T-helper 17 cell (primary cell): ENCODE data around the gene EMD. TPM values are rescaled to one million over a fixed set of nuclear protein-coding genes. Genes with fewer than 3 reads are reported as not detected.
"Not testable (repeated sequence)": the region's sequence is repeated elsewhere in the genome, so short reads cannot be mapped to it uniquely, and the experiment has no call there.

Source experiments
- ATAC-seq: fragments of 150-1000 bp; cut with Tn5 transposase; 2 replicates; pipeline ENCODE4 v1.10.0; 2021; ENCODE audit warnings: mild to moderate bottlenecking, moderate library complexity
- DNase-seq, 3 donors: peaks; one replicate each; pipeline versions ENCODE4 v3.0.0 to v3.0.0-alpha.2; 2020 to 2021
- H3K9me3 ChIP-seq: one replicate; pipeline ENCODE4 v1.7.0; 2013; ENCODE audit warnings: low read length, mild to moderate bottlenecking; ENCODE audit not compliant: control insufficient read depth, poor library complexity, severe bottlenecking
- H3K27ac Mint-ChIP-seq: one replicate; pipeline ENCODE4 v1.8.0; 2022; ENCODE audit warnings: mild to moderate bottlenecking, moderate library complexity, mixed read lengths
- H3K27me3 Mint-ChIP-seq: one replicate; pipeline ENCODE4 v1.8.0; 2022; ENCODE audit warnings: mixed read lengths
- H3K36me3 Mint-ChIP-seq: one replicate; pipeline ENCODE4 v1.8.0; 2022; ENCODE audit warnings: low read depth, mixed read lengths
- H3K4me1 Mint-ChIP-seq: one replicate; pipeline ENCODE4 v1.8.0; 2022; ENCODE audit warnings: mild to moderate bottlenecking, mixed read lengths
- H3K4me3 Mint-ChIP-seq: one replicate; pipeline ENCODE4 v1.8.0; 2022; ENCODE audit warnings: mild to moderate bottlenecking, moderate library complexity, mixed read lengths
- total RNA-seq, 4 donors: library from RNA in 2 of 4; stranded (reverse) in 2 of 4; gene quantifications; one replicate each; pipeline ENCODE4 v1.2.3 and lab custom pipeline; 2022 to 2026

EMD gene
- total RNA-seq, 2 donors from 2014 or later, result 121 to 132 TPM

DNA sequence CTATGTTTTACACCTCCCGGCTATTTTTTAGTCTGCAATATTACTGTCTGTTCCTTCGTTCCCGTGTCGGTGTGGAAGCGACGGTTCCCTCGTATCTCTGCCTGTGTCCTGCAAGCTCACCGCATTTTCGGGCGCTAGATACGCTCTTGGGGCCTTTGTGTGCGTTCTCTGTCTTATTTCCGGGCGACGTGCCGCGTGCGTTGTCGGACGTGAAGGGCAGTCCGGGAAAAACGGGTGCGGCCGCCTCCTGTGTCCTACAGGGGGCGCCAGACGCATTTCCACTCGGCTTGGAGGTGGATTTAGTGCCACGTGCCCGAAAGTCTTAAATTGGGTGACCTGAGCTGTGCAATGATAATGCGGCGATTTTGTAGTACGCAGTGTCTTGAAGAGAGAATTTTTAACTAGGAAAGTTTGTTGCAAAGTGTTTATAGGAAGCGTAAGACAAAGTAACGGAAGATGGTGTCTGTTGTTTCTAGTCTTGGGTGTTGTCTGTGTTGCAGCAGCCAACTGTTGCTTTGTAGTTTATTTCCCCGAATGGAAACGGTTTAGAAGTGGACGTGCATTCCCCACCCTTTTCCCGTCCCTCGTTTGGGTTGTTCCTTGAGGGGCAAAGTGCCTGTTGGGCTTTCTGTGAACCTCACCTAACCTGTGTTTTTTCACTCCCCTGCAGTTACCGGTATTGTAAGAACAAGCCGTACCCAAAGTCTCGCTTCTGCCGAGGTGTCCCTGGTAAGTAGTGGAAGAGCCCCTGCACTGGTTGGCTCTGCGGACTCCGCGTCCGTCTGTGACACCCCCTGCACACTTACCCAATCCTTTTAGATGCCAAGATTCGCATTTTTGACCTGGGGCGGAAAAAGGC is 19.8 kb downstream of the EMD start:
- H3K27me3 Mint-ChIP-seq, result no peaks in the 10 kb centered on the region
- peak overlapping the region; percentile 100 for H3K27ac Mint-ChIP-seq
- peak overlapping the region; percentile 99 for H3K4me3 Mint-ChIP-seq
- no peaks in the 10 kb centered on the region for H3K9me3 ChIP-seq
- ATAC-seq (peak; percentile 59), DNase-seq (peak; percentile 54 to 69 (median 66))
- peaks cover 17% of the 10 kb centered on the region for H3K4me1 Mint-ChIP-seq
- H3K36me3 Mint-ChIP-seq, result peaks cover 7% of the 10 kb centered on the region

DNA sequence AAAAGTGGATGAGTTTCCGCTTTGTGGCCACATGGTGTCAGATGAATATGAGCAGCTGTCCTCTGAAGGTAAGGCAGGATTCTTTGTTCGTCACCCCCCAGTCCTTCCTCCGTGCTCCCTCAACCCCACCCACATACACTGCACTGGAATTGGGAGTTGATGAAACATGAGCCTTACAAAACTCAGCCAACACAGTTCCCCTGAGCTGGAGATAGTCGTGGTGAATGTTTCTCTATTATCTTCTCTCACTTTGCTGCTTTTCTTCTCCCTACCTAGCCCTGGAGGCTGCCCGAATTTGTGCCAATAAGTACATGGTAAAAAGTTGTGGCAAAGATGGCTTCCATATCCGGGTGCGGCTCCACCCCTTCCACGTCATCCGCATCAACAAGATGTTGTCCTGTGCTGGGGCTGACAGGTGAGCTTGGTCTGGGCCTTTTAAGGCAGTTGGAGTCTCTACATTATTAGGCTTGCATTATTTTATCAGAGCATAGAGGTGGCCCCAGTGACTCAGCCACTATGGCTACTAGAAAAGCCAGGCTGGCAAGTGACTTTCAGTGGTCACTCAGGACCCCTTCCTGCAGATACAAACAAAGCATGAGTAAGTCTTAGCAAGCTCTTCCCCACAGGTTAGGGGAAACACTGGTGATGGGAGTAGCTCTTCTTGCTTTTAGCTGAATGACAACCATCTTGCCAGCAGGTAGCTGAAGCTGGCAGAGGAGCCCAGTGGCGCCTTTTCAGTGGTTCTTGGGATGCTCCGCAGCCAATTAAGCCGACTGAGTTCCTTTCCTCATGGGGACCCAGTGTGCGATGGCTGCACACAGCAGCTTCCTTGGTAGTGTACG is 20.7 kb downstream of the EMD start:
- no peaks in the 10 kb centered on the region for H3K27me3 Mint-ChIP-seq
- H3K9me3 ChIP-seq, result no peaks in the 10 kb centered on the region
- ATAC-seq, result no peak
- H3K4me3 Mint-ChIP-seq, result peak overlapping the region; percentile 99
- peaks cover 17% of the 10 kb centered on the region for H3K4me1 Mint-ChIP-seq
- DNase-seq, result peak in 1 of 3 donors; percentile 13
- H3K27ac Mint-ChIP-seq, result peak overlapping the region; percentile 100
- peaks cover 7% of the 10 kb centered on the region for H3K36me3 Mint-ChIP-seq

- not testable (repeated sequence) for H3K4me3 Mint-ChIP-seq, DNase-seq, H3K27me3 Mint-ChIP-seq, H3K36me3 Mint-ChIP-seq, ATAC-seq, H3K9me3 ChIP-seq
- peak overlapping the region; percentile 100 for H3K27ac Mint-ChIP-seq
- H3K4me1 Mint-ChIP-seq, result peaks cover 17% of the 10 kb centered on the region
Observed at GRCh38 chrX:154400369-154400817, 21.3 kb downstream of the EMD start.

GRCh38 chrX:154401045-154401799 is 22.1 kb downstream of the EMD start:
- Mint-ChIP-seq H3K36me3 (peaks cover 7% of the 10 kb centered on the region), H3K4me3 (no peak overlapping the region), H3K27me3 (no peaks in the 10 kb centered on the region), H3K27ac (peak overlapping the region; percentile 100), H3K4me1 (peaks cover 17% of the 10 kb centered on the region)
- no peaks in the 10 kb centered on the region for H3K9me3 ChIP-seq
- no peak for DNase-seq
- ATAC-seq, result no peak

- no peaks in the 10 kb centered on the region for H3K9me3 ChIP-seq
- ATAC-seq, result no peak
- peaks cover 7% of the 10 kb centered on the region for H3K36me3 Mint-ChIP-seq
- no peaks in the 10 kb centered on the region for H3K27me3 Mint-ChIP-seq
- H3K27ac Mint-ChIP-seq, result peak overlapping the region; percentile 100
- H3K4me1 Mint-ChIP-seq, result peaks cover 15% of the 10 kb centered on the region
- H3K4me3 Mint-ChIP-seq, result no peak overlapping the region
- DNase-seq, result no peak
Observed at GRCh38 chrX:154401918-154402621, 23.0 kb downstream of the EMD start.

DNA sequence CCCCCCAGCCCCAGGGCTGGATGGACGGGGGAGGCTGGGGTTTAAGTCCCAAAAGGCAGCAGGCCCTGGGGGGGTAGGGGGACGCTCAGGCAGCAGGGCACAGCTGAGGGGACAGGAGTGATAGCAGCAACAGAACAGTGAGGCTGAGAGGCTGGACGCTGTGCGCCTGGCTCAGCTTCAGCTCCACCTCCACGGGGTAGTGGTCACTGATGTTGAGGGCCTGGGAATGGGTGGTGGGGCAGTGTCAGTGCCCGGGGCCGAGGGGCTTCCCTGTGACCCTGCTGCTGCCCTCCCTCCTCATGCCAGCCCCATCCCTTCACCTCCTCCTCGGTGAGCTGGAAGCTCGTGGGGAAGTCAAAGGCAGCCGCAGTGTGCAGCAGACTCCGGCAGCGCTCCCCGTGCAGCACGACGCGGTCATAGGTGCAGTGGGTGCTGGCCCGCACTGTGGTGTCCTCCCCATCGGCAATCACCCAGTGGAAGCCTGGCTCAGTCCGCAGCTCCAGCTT is 23.6 kb downstream of the EMD start:
- Mint-ChIP-seq H3K4me1 (peaks cover 15% of the 10 kb centered on the region), H3K36me3 (peaks cover 7% of the 10 kb centered on the region), H3K27ac (no peak overlapping the region), H3K4me3 (no peak overlapping the region), H3K27me3 (no peaks in the 10 kb centered on the region)
- no peaks in the 10 kb centered on the region for H3K9me3 ChIP-seq
- ATAC-seq (no peak), DNase-seq (no peak)

DNA sequence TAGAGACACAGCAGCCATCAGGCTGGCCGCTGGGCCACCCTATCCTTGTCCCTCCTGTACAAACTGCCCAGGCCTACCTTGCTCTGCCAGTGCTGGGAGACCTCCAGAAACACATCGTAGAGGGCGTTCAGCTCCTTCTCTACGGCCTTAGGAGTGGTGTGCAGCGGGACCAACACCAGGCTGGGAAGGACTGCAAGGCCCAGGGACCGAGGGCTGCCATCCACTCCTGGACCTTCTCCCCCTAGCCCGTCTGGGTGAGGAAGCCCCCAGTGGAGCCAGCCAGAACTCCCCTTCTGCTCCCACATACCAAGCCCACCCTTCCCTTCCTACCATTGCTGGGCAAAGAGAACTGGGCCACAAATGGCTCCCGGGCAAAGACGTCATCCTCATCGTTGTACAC is 24.1 kb downstream of the EMD start:
- Mint-ChIP-seq H3K27ac (no peak overlapping the region), H3K36me3 (peaks cover 7% of the 10 kb centered on the region), H3K27me3 (no peaks in the 10 kb centered on the region), H3K4me3 (no peak overlapping the region), H3K4me1 (peaks cover 12% of the 10 kb centered on the region)
- no peaks in the 10 kb centered on the region for H3K9me3 ChIP-seq
- ATAC-seq (no peak), DNase-seq (no peak)

DNA sequence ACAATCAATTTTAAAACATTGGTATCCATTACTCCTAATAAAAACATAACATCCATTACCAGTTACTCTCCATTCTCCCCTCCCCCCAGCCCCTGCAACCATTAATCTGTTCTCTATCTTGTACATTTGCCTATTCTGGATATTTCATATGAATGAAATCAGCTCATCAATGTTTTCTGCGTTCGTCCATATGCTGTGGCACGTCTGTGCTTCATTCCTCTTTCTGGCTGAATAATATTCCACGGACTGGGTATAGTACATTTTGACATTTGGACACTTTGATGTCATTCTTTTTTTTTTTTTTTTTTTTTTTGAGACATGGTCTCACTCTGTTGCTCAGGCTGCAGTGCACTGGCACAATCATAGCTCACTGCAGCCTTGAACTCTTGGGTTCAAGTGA is 24.8 kb downstream of the EMD start:
- Mint-ChIP-seq H3K36me3 (peaks cover 3% of the 10 kb centered on the region), H3K27me3 (no peaks in the 10 kb centered on the region), H3K4me3 (no peak overlapping the region), H3K4me1 (peaks cover 9% of the 10 kb centered on the region), H3K27ac (no peak overlapping the region)
- no peak for DNase-seq
- no peak for ATAC-seq
- H3K9me3 ChIP-seq, result no peaks in the 10 kb centered on the region

DNA sequence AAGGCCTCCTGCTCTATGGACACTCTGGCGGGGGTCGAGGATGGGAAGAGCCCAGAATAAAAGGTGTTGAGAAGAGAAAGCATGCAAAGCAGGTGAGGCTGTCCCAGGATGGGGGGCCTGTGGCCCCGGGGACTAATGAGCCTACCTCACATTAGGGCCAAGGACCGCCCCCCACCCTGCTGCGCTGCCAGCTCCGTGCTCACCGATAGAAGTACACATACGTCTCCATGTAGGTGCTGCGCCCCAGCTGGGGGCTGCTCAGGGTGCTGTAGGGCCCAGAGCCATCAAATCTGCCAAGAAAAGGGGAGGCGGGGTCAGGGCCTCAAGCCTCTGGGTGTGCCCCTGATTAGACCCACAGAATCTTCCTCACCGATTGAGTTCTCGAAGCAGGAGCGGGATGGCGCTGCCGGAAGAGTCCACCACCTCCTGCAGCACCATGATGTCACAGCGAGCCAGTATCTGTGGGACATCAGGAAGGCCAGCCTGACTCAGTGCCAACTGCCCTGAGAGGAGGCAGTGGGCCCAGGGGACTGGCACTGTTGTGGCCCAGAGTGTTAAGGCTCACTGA is 25.6 kb downstream of the EMD start:
- H3K27ac Mint-ChIP-seq, result no peak overlapping the region

GRCh38 chrX:154408659-154409221 is 29.6 kb downstream of the EMD start:
- DNase-seq, result no peak
- peaks cover 7% of the 10 kb centered on the region for H3K4me1 Mint-ChIP-seq
- H3K9me3 ChIP-seq, result no peaks in the 10 kb centered on the region
- H3K4me3 Mint-ChIP-seq, result peak overlapping the region; percentile 39
- H3K27me3 Mint-ChIP-seq, result no peaks in the 10 kb centered on the region
- H3K36me3 Mint-ChIP-seq, result no peaks in the 10 kb centered on the region
- H3K27ac Mint-ChIP-seq, result no peak overlapping the region
- ATAC-seq, result no peak

More for the DNA sequence above, 25.6 kb downstream of the EMD start:
- Mint-ChIP-seq H3K27me3 (no peaks in the 10 kb centered on the region), H3K36me3 (peaks cover under 1% of the 10 kb centered on the region), H3K4me1 (peaks cover 6% of the 10 kb centered on the region), H3K4me3 (no peak overlapping the region)
- no peak for ATAC-seq
- no peak for DNase-seq
- no peaks in the 10 kb centered on the region for H3K9me3 ChIP-seq

DNA sequence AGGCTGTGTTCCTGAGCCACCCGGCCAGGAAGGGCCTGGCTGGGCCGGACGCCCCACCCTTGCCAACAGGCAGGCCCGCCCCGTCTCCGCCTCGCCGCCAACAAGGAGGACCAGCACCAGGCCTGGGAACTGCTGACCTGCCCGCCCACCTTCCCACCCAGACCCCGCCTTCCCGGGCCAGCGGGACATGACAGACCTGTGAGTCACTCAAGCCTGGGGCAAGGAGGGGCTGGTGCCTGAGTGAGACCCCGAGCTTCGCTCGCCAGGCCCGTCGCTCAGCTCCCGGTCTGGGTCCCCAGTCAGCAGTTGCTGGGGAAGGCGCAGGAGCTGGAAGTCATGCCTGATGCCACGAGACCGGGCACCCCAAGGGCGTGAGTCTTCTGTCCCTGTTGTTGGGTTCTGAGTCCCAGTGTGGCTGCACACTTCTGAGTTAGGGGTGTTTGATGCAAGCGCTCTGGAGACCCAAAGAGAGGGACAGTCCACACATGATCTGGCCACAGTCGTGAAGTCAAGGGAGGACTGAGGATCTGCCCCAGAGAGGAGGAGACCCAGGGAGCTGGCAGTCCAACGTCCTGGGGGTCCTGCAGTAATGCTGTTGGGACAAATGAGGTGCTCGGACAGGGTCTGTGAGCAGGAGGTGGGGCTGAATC is 30.3 kb downstream of the EMD start, which contains the start of gene DNASE1L1:
Gene DNASE1L1 (minus strand): TSS at position 33 of the 650 bp plus-strand sequence. CDS start 3,686 bp downstream, outside the sequence.
- no peaks in the 10 kb centered on the region for H3K9me3 ChIP-seq
- Mint-ChIP-seq H3K4me1 (peaks cover 7% of the 10 kb centered on the region), H3K4me3 (peak within 1 kb of the TSS; percentile 60), H3K36me3 (no peaks in the 10 kb centered on the region), H3K27ac (no peak within 1 kb of the TSS), H3K27me3 (no peaks in the 10 kb centered on the region)
- peak in 1 of 3 donors; percentile 10 for DNase-seq
- no peak for ATAC-seq
